ENCODE measurements around the gene HDAC4.

- no peak for TF ChIP-seq CTCF (IDR thresholded peaks at IDR 0.05)
- no peak for TF ChIP-seq POLR2A (IDR thresholded peaks at IDR 0.05)
Measured at GRCh38 chr2:239167011-239167673, 233.7 kb downstream of the HDAC4 start.
